SK-N-SH treated with all-trans-retinoic acid at 6 μM for 48 hours (cell line): ENCODE measurements around the gene PRKCQ.

Experiments
- ATAC-seq: fragments of 200-7000 bp; cut with Tn5 transposase; 3 replicates; pipeline ENCODE4 v1.9.1; 2020; ENCODE audit warnings: mild to moderate bottlenecking, moderate library complexity
- ARNTL ChIP-seq: fragments of 450-650 bp; formaldehyde crosslinking; IDR thresholded peaks from 2 replicates; pipeline ENCODE4 v1.5.0; 2020; ENCODE audit warnings: low read depth, mild to moderate bottlenecking, moderate library complexity, borderline replicate concordance
- BACH2 ChIP-seq: fragments of 250-450 bp; sonication (Bioruptor Pico); IDR thresholded peaks from 2 replicates; pipeline ENCODE4 v1.9.0; 2021; ENCODE audit warnings: mild to moderate bottlenecking, borderline replicate concordance
- CREB5 ChIP-seq: fragments of 250-450 bp; sonication (Bioruptor Pico); IDR thresholded peaks from 2 replicates; pipeline ENCODE4 v1.5.1; 2020; ENCODE audit warnings: low read depth, mild to moderate bottlenecking, moderate library complexity
- CSRNP3 ChIP-seq: fragments of 250-450 bp; sonication (Bioruptor Pico); IDR thresholded peaks from 2 replicates; pipeline ENCODE4 v1.5.1; 2021; ENCODE audit warnings: mild to moderate bottlenecking, moderate library complexity
- ESRRG ChIP-seq: fragments of 250-450 bp; sonication (Bioruptor Pico); IDR thresholded peaks from 2 replicates; pipeline ENCODE4 v1.6.1; 2021; ENCODE audit warnings: mild to moderate bottlenecking
- GLIS3 ChIP-seq: fragments of 250-450 bp; sonication (Bioruptor Pico); IDR thresholded peaks from 2 replicates; pipeline ENCODE4 v1.5.0; 2020; ENCODE audit warnings: mild to moderate bottlenecking, moderate library complexity
- ISL1 ChIP-seq: fragments of 250-450 bp; sonication (Bioruptor Pico); IDR thresholded peaks from 2 replicates; pipeline ENCODE4 v2.1.2; 2022; ENCODE audit warnings: mild to moderate bottlenecking, moderate library complexity
- OSR1 ChIP-seq: fragments of 250-450 bp; sonication (Bioruptor Pico); IDR thresholded peaks from 2 replicates; pipeline ENCODE4 v1.8.0; 2022; ENCODE audit warnings: moderate library complexity, mild to moderate bottlenecking, inconsistent platforms
- POU6F1 ChIP-seq: fragments of 250-450 bp; sonication (Bioruptor Pico); IDR thresholded peaks from 2 replicates; pipeline ENCODE4 v1.8.0; 2021; ENCODE audit warnings: low read depth, mild to moderate bottlenecking, moderate library complexity, borderline replicate concordance
- PPARA ChIP-seq: fragments of 250-450 bp; sonication (Bioruptor Pico); IDR thresholded peaks from 2 replicates; pipeline ENCODE4 v1.5.0; 2020; ENCODE audit warnings: mild to moderate bottlenecking, borderline replicate concordance
- RARB ChIP-seq: fragments of 250-450 bp; sonication (Bioruptor Pico); IDR thresholded peaks from 2 replicates; pipeline ENCODE4 v1.8.0; 2021; ENCODE audit warnings: mild to moderate bottlenecking, moderate library complexity
- SNAI2 ChIP-seq: fragments of 250-450 bp; sonication (Bioruptor Pico); IDR thresholded peaks from 2 replicates; pipeline ENCODE4 v1.5.0; 2020; ENCODE audit warnings: mild to moderate bottlenecking, moderate library complexity
- TOX ChIP-seq: fragments of 250-450 bp; sonication (Bioruptor Pico); IDR thresholded peaks from 2 replicates; pipeline ENCODE4 v1.8.0; 2021; ENCODE audit warnings: mild to moderate bottlenecking, moderate library complexity, borderline replicate concordance
- TSHZ2 ChIP-seq: fragments of 250-450 bp; sonication (Bioruptor Pico); IDR thresholded peaks from 2 replicates; pipeline ENCODE4 v1.5.0; 2020; ENCODE audit warnings: mild to moderate bottlenecking, moderate library complexity
- ZFP3 ChIP-seq: fragments of 250-450 bp; sonication (Bioruptor Pico); IDR thresholded peaks from 2 replicates; pipeline ENCODE4 v1.5.0; 2020; ENCODE audit warnings: mild to moderate bottlenecking, moderate library complexity
- ZNF565 ChIP-seq: fragments of 450-650 bp; formaldehyde crosslinking; conservative IDR thresholded peaks from 2 replicates; pipeline ENCODE4 v1.5.0; 2020; ENCODE audit warnings: low read depth, mild to moderate bottlenecking, moderate library complexity
- ZNF70 ChIP-seq: fragments of 450-650 bp; formaldehyde crosslinking; IDR thresholded peaks from 2 replicates; pipeline ENCODE4 v1.5.0; 2020; ENCODE audit warnings: mild to moderate bottlenecking, moderate library complexity
- ZNF8 ChIP-seq: fragments of 450-650 bp; formaldehyde crosslinking; IDR thresholded peaks from 2 replicates; pipeline ENCODE4 v1.5.0; 2020; ENCODE audit warnings: mild to moderate bottlenecking, moderate library complexity

The PRKCQ gene

GRCh38 chr10:6579183-6579903 lies 733 bp downstream of the PRKCQ start:
- ATAC-seq, result no peak
- no peak for TF ChIP-seq POU6F1
- no peak for TF ChIP-seq TOX (CRISPR knock-in tag)
- no peak for TF ChIP-seq ESRRG (CRISPR knock-in tag)
- TF ChIP-seq ZNF70 (CRISPR knock-in tag), result no peak
- TF ChIP-seq ISL1 (CRISPR knock-in tag), result no peak
- no peak for TF ChIP-seq TSHZ2 (CRISPR knock-in tag)
- no peak for TF ChIP-seq ZNF565 (CRISPR knock-in tag)
- TF ChIP-seq ARNTL (CRISPR knock-in tag), result no peak
- TF ChIP-seq ZNF8 (CRISPR knock-in tag), result no peak
- TF ChIP-seq RARB, result no peak
- TF ChIP-seq, all 23 proteins: peak for 0

GRCh38 chr10:6578795-6579182 lies 1.3 kb downstream of the PRKCQ start:
- no peak for ATAC-seq
- TF ChIP-seq GLIS3, result no peak
- TF ChIP-seq, all 23 proteins: peak for 0

- ATAC-seq, result no peak
- no peak for TF ChIP-seq GLIS3
- TF ChIP-seq CSRNP3 (CRISPR knock-in tag), result no peak
- TF ChIP-seq TSHZ2 (CRISPR knock-in tag), result no peak
- TF ChIP-seq BACH2 (CRISPR knock-in tag), result no peak
- TF ChIP-seq OSR1 (CRISPR knock-in tag), result no peak
- TF ChIP-seq SNAI2, result no peak
- no peak for TF ChIP-seq POU6F1
- no peak for TF ChIP-seq ARNTL (CRISPR knock-in tag)
- no peak for TF ChIP-seq ISL1 (CRISPR knock-in tag)
- TF ChIP-seq ZNF565 (CRISPR knock-in tag), result no peak
- no peak for TF ChIP-seq ZFP3 (CRISPR knock-in tag)
- no peak for TF ChIP-seq PPARA (CRISPR knock-in tag)
- no peak for TF ChIP-seq CREB5 (CRISPR knock-in tag)
These were observed 1.8 kb downstream of the PRKCQ start for GRCh38 chr10:6578251-6578771.
